H9 (cell line): ENCODE results near the gene BTNL8. TPM values are rescaled to one million over a fixed set of nuclear protein-coding genes. Genes with fewer than 3 reads are reported as not detected.

Source experiments
- DNase-seq: peaks from one replicate; pipeline ENCODE4 v3.0.0-alpha.2; 2017
- H2AFZ ChIP-seq: one replicate; pipeline ENCODE4 v1.6.1; 2013; ENCODE audit warnings: mild to moderate bottlenecking, low read length, control low read depth, moderate library complexity
- H2AK5ac ChIP-seq: 2 replicates; pipeline ENCODE4 v1.6.1; 2013; ENCODE audit warnings: low read length, control low read depth, mixed read lengths; ENCODE audit not compliant: insufficient read length
- H2BK120ac ChIP-seq: one replicate; pipeline ENCODE4 v1.6.1; 2013; ENCODE audit warnings: low read depth, mild to moderate bottlenecking, low read length, control low read depth, inconsistent platforms; ENCODE audit not compliant: poor library complexity, severe bottlenecking
- H2BK12ac ChIP-seq: 2 replicates; pipeline ENCODE4 v1.6.1; 2013; ENCODE audit warnings: low read length, control low read depth, mixed read lengths, low read depth; ENCODE audit not compliant: insufficient read length
- H2BK15ac ChIP-seq: 2 replicates; pipeline ENCODE4 v1.6.1; 2013; ENCODE audit warnings: low read depth, low read length, control low read depth
- H2BK20ac ChIP-seq: one replicate; pipeline ENCODE4 v1.6.1; 2013; ENCODE audit warnings: low read depth, mild to moderate bottlenecking, low read length, control low read depth, inconsistent platforms; ENCODE audit not compliant: poor library complexity, severe bottlenecking
- H2BK5ac ChIP-seq: 2 replicates; pipeline ENCODE4 v1.6.1; 2013; ENCODE audit warnings: low read length, control low read depth, mixed read lengths; ENCODE audit not compliant: insufficient read length
- H3K14ac ChIP-seq: 2 replicates; pipeline ENCODE4 v1.6.1; 2013; ENCODE audit warnings: low read length, control low read depth; ENCODE audit not compliant: insufficient read depth
- H3K18ac ChIP-seq: 2 replicates; pipeline ENCODE4 v1.6.1; 2013; ENCODE audit warnings: low read depth, mild to moderate bottlenecking, mixed read lengths, low read length, control low read depth; ENCODE audit not compliant: insufficient read length
- H3K23ac ChIP-seq: 2 replicates; pipeline ENCODE4 v1.6.1; 2013; ENCODE audit warnings: low read length, control low read depth, mixed read lengths, low read depth; ENCODE audit not compliant: insufficient read length
- H3K23me2 ChIP-seq: 2 replicates; pipeline ENCODE4 v1.6.1; 2013; ENCODE audit warnings: low read depth, mild to moderate bottlenecking, mixed read lengths, low read length, control low read depth; ENCODE audit not compliant: insufficient read length, poor library complexity, severe bottlenecking
- H3K27ac ChIP-seq: 2 replicates; pipeline ENCODE4 v1.5.1; 2013; ENCODE audit warnings: low read length, control low read depth, mixed read lengths, low read depth; ENCODE audit not compliant: insufficient read length
- H3K27me3 ChIP-seq: 2 replicates; pipeline ENCODE4 v1.6.1; 2013; ENCODE audit warnings: low read length, control low read depth, inconsistent platforms; ENCODE audit not compliant: insufficient read depth
- H3K4ac ChIP-seq: 2 replicates; pipeline ENCODE4 v1.6.1; 2013; ENCODE audit warnings: low read depth, mild to moderate bottlenecking, control low read depth, inconsistent platforms, low read length, moderate library complexity
- H3K4me1 ChIP-seq: 2 replicates; pipeline ENCODE4 v1.6.1; 2013; ENCODE audit warnings: low read length, control low read depth, inconsistent platforms; ENCODE audit not compliant: insufficient read depth
- H3K4me2 ChIP-seq: 2 replicates; pipeline ENCODE4 v1.6.1; 2013; ENCODE audit warnings: low read length, control low read depth, mixed read lengths; ENCODE audit not compliant: insufficient read length, insufficient read depth
- H3K56ac ChIP-seq: 2 replicates; pipeline ENCODE4 v1.6.1; 2013; ENCODE audit warnings: low read depth, mild to moderate bottlenecking, mixed read lengths, low read length, control low read depth; ENCODE audit not compliant: insufficient read length
- H3K79me1 ChIP-seq: 2 replicates; pipeline ENCODE4 v1.6.1; 2013; ENCODE audit warnings: low read depth, mild to moderate bottlenecking, moderate library complexity, low read length, control low read depth, inconsistent platforms; ENCODE audit not compliant: insufficient read depth, poor library complexity, severe bottlenecking
- H3K79me2 ChIP-seq: 2 replicates; pipeline ENCODE4 v1.6.1; 2013; ENCODE audit warnings: low read length, control low read depth, inconsistent platforms; ENCODE audit not compliant: insufficient read depth
- H3K9ac ChIP-seq: 2 replicates; pipeline ENCODE4 v1.6.1; 2013; ENCODE audit warnings: low read length, control low read depth, mixed read lengths; ENCODE audit not compliant: insufficient read length; ENCODE audit errors: extremely low read depth
- H3K9me3 ChIP-seq: one replicate; pipeline ENCODE4 v1.6.1; 2013; ENCODE audit warnings: low read depth, low read length, inconsistent platforms; ENCODE audit not compliant: control insufficient read depth
- H3T11ph ChIP-seq: one replicate; pipeline ENCODE4 v1.6.1; 2013; ENCODE audit warnings: mild to moderate bottlenecking, low read length, control low read depth, inconsistent platforms
- H4K20me1 ChIP-seq: one replicate; pipeline ENCODE4 v1.6.1; 2013; ENCODE audit not compliant: control insufficient read depth, insufficient read length, insufficient read depth
- H4K5ac ChIP-seq: 2 replicates; pipeline ENCODE4 v1.6.1; 2013; ENCODE audit warnings: low read depth, mild to moderate bottlenecking, mixed read lengths, low read length, control low read depth; ENCODE audit not compliant: insufficient read length
- H4K8ac ChIP-seq: replicated peaks from 2 replicates; pipeline ENCODE4 v1.6.1; 2013; ENCODE audit warnings: low read length, control low read depth, mixed read lengths, low read depth; ENCODE audit not compliant: insufficient read length
- H4K91ac ChIP-seq: 2 replicates; pipeline ENCODE4 v1.6.1; 2013; ENCODE audit warnings: low read depth, mild to moderate bottlenecking, moderate library complexity, mixed read lengths, low read length, control low read depth; ENCODE audit not compliant: insufficient read length
- H3K27ac Mint-ChIP-seq, 3 experiments: 2 replicates in 2 of 3; 3 replicates in 1 of 3; pipeline ENCODE4 v1.8.0; 2020 to 2021; ENCODE audit warnings: mixed read lengths in 3 of 3, mild to moderate bottlenecking in 1 of 3, moderate library complexity in 1 of 3
- H3K27me3 Mint-ChIP-seq: 2 replicates; pipeline ENCODE4 v1.8.0; 2021; ENCODE audit warnings: low read depth, mild to moderate bottlenecking, moderate library complexity, mixed read lengths
- H3K36me3 Mint-ChIP-seq, 3 experiments: 2 replicates in 2 of 3; 3 replicates in 1 of 3; pipeline ENCODE4 v1.8.0; 2020 to 2021; ENCODE audit warnings: low read depth in 3 of 3, mixed read lengths in 3 of 3; ENCODE audit not compliant: insufficient read depth in 1 of 3
- H3K4me1 Mint-ChIP-seq, 2 experiments: 2 replicates each; pipeline ENCODE4 v1.8.0; 2020; ENCODE audit warnings: mixed read lengths in 2 of 2
- H3K4me3 Mint-ChIP-seq, 2 experiments: 2 replicates in 1 of 2; 3 replicates in 1 of 2; pipeline ENCODE4 v1.8.0; 2020 to 2021; ENCODE audit warnings: mild to moderate bottlenecking in 2 of 2, mixed read lengths in 2 of 2, moderate library complexity in 1 of 2
- H3K9me3 Mint-ChIP-seq, 2 experiments: 2 replicates in 1 of 2; 3 replicates in 1 of 2; pipeline ENCODE4 v1.8.0; 2020; ENCODE audit warnings: mild to moderate bottlenecking in 2 of 2, mixed read lengths in 2 of 2, moderate library complexity in 1 of 2
- WGBS: extraction: QIAGEN DNeasy Blood & Tissue Kit; methylation state at CpG from one replicate; pipeline ENCODE4 v1.1.7; 2013; ENCODE audit warnings: missing lambda C conversion rate, low lambda C conversion rate, mixed read lengths; ENCODE audit not compliant: insufficient read length; ENCODE audit errors: extremely low coverage; 5-methylcytosine and 5-hydroxymethylcytosine counted together
- total RNA-seq: library from RNA; stranded (reverse); gene quantifications from 2 replicates; pipeline ENCODE4 v1.2.1, GENCODE V29; 2021
- TF ChIP-seq, protein P1 (sequence below): fragments of 200-600 bp; sonication (generic); conservative IDR thresholded peaks from 3 replicates; pipeline ENCODE4 v1.8.0; 2021; ENCODE audit warnings: antibody characterized with exemption, mild to moderate bottlenecking

BTNL8 gene
- total RNA-seq, 1 experiment from 2014 or later = 0.13 TPM

DNA sequence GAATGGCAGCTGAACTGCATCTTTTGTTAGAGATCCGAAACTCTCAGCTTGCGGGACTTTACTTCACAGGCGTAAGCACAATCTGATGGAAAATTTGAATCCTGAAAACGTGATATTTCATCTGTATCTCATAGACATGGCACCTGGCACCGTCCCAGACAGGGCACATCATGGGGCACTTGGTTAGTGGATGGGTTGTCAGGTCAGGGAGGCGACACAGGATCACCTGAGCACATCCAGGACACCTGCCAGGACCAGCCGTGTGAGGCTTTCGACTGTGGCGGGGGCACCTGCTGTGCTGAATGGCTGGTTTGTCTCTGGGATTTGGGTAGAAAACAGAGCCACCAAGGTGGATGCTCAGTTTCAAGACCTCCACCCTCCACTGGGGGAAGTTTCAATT, 26.5 kb upstream of the BTNL8 start:
- Histone ChIP-seq H2BK120ac (no peak overlapping the region), H4K20me1 (no peaks in the 10 kb centered on the region), H3K9ac (no peak overlapping the region), H3K18ac (no peak overlapping the region), H3K27ac (no peak overlapping the region), H3K14ac (no peak overlapping the region), H4K5ac (no peak overlapping the region), H4K91ac (no peak overlapping the region), H3K23ac (no peak overlapping the region), H2BK20ac (no peak overlapping the region), H2BK15ac (no peak overlapping the region), H3K79me1 (no peaks in the 10 kb centered on the region), H2BK12ac (no peak overlapping the region), H3T11ph (no peak overlapping the region), H3K4me1 (no peaks in the 10 kb centered on the region; the same call in 1 of the 2 replicates), H3K4me2 (no peak overlapping the region), H3K79me2 (no peaks in the 10 kb centered on the region), H2BK5ac (no peak overlapping the region), H2AK5ac (no peak overlapping the region), H4K8ac (no peak overlapping the region), H3K56ac (no peak overlapping the region), H3K9me3 (no peaks in the 10 kb centered on the region), H3K4ac (no peak overlapping the region), H3K27me3 (no peaks in the 10 kb centered on the region), H2AFZ (no peak overlapping the region), H3K23me2 (no peaks in the 10 kb centered on the region)
- no peak for DNase-seq
- TF ChIP-seq, protein P1, sequence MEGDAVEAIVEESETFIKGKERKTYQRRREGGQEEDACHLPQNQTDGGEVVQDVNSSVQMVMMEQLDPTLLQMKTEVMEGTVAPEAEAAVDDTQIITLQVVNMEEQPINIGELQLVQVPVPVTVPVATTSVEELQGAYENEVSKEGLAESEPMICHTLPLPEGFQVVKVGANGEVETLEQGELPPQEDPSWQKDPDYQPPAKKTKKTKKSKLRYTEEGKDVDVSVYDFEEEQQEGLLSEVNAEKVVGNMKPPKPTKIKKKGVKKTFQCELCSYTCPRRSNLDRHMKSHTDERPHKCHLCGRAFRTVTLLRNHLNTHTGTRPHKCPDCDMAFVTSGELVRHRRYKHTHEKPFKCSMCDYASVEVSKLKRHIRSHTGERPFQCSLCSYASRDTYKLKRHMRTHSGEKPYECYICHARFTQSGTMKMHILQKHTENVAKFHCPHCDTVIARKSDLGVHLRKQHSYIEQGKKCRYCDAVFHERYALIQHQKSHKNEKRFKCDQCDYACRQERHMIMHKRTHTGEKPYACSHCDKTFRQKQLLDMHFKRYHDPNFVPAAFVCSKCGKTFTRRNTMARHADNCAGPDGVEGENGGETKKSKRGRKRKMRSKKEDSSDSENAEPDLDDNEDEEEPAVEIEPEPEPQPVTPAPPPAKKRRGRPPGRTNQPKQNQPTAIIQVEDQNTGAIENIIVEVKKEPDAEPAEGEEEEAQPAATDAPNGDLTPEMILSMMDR = no peak
- Mint-ChIP-seq H3K27me3 (peaks cover 2% of the 10 kb centered on the region), H3K36me3 (no peaks in the 10 kb centered on the region; a peak in 1 of 7 replicates), H3K27ac (no peak overlapping the region), H3K4me1 (peaks cover 15 to 25% of the 10 kb centered on the region in 2 experiments), H3K4me3 (no peak overlapping the region), H3K9me3 (no peaks in the 10 kb centered on the region)
- WGBS = no CpG with 5 or more reads among the region's 9 CpGs
